ENCODE measurements around the gene MSANTD7. TPM values are rescaled to one million over a fixed set of nuclear protein-coding genes. Genes with fewer than 3 reads are reported as not detected.
A peak's percentile ranks its signal among the peaks of the same experiment; 100 is the strongest.

The MSANTD7 gene
- total RNA-seq, 1 donor from 2014 or later, result 21.6 TPM

DNA sequence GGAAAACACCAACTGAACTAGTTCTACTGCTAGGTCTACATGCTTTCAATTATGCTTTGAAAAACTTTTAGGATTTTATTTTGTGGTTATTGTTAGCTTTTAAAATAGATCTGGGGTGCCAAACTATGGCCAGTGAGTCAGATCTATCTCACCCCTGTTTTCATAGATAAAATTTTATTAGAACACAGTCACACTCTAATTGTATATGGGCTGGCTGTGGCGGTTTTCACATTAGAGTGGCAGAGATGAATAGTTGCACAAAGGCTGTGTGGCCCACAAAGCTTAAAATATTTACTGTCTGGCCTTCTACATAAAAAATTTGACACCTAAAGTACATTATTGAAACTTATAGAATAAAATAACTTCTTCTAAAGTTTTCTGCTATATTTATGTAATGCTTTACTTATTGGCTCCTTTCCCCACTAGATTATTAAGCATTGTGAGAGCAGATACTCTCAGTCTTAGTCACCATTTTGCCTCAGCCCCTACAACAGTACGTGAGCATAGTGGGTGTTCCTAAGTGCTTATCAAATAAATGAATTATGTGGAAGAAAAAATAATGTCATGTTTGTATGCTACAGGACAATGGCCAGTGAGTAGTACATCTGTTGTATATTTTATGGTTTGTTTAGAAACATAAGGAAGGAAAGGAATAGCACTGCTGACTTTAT, 35.1 kb downstream of the MSANTD7 start:
- H3K27me3 ChIP-seq (ENCODE audit: control insufficient read depth, insufficient read depth, low read length), result no peaks in the 10 kb centered on the region
- FAIRE-seq (no peak), DNase-seq (ENCODE audit: low read depth) (peak; percentile 57)
- no peak overlapping the region for H3K4me3 ChIP-seq (ENCODE audit: low read depth, low read length)
- no peaks in the 10 kb centered on the region for H3K36me3 ChIP-seq (ENCODE audit: control insufficient read depth, insufficient read depth, low read length)
- TF ChIP-seq, protein P1, sequence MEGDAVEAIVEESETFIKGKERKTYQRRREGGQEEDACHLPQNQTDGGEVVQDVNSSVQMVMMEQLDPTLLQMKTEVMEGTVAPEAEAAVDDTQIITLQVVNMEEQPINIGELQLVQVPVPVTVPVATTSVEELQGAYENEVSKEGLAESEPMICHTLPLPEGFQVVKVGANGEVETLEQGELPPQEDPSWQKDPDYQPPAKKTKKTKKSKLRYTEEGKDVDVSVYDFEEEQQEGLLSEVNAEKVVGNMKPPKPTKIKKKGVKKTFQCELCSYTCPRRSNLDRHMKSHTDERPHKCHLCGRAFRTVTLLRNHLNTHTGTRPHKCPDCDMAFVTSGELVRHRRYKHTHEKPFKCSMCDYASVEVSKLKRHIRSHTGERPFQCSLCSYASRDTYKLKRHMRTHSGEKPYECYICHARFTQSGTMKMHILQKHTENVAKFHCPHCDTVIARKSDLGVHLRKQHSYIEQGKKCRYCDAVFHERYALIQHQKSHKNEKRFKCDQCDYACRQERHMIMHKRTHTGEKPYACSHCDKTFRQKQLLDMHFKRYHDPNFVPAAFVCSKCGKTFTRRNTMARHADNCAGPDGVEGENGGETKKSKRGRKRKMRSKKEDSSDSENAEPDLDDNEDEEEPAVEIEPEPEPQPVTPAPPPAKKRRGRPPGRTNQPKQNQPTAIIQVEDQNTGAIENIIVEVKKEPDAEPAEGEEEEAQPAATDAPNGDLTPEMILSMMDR (IDR thresholded peaks at IDR 0.05; ENCODE audit: insufficient read depth, low read length, severe bottlenecking), result no peak

DNA sequence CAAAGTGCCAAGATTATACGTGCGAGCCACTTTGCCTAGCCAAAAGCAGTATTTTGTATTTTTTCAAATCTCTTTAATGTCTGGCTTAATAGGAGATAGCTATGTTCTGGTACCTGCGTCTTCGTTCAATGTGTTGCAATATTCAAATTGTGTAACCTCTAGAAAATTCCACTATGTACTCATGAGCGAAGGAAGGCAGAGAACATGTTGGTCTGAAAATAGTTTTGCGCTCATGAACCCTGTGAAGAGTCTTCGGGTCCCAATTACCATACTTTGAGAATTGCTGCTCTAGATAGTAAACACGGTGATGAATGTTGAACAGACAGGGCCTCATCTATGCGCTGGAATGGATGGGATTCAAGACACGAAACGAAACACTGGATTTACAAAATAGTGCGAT, 37.8 kb downstream of the MSANTD7 start:
- Histone ChIP-seq H3K36me3 (ENCODE audit: control insufficient read depth, insufficient read depth, low read length) (no peaks in the 10 kb centered on the region), H3K27me3 (ENCODE audit: control insufficient read depth, insufficient read depth, low read length) (no peaks in the 10 kb centered on the region), H3K4me3 (ENCODE audit: low read depth, low read length) (no peak overlapping the region)
- TF ChIP-seq, protein P1 (IDR thresholded peaks at IDR 0.05; ENCODE audit: insufficient read depth, low read length, severe bottlenecking), result no peak
- FAIRE-seq (no peak), DNase-seq (ENCODE audit: low read depth) (no peak)

DNA sequence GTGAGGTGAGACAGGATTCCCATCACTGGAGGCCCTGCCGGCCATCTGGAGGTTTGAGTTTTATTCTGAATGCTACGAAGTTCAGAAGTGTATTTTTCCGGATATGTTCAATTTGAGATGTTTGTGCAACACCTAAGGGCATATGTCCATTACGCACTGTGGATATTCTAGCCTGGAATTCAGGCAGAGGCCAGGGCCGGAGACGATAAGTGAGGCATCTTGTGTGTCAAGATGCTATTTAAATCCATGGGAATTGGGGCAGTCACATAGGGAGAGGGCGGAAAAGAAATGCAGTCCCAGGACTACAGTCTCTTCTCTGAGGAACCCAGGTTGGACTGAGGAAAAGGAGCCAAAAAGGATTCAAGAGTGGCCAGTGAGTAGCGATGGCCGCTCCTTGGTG, 38.7 kb downstream of the MSANTD7 start:
- TF ChIP-seq, protein P1 (IDR thresholded peaks at IDR 0.05; ENCODE audit: insufficient read depth, low read length, severe bottlenecking), result no peak
- no peaks in the 10 kb centered on the region for H3K36me3 ChIP-seq (ENCODE audit: control insufficient read depth, insufficient read depth, low read length)
- no peak for DNase-seq (ENCODE audit: low read depth)
- no peak for FAIRE-seq
- H3K4me3 ChIP-seq (ENCODE audit: low read depth, low read length), result no peak overlapping the region
- H3K27me3 ChIP-seq (ENCODE audit: control insufficient read depth, insufficient read depth, low read length), result no peaks in the 10 kb centered on the region

DNA sequence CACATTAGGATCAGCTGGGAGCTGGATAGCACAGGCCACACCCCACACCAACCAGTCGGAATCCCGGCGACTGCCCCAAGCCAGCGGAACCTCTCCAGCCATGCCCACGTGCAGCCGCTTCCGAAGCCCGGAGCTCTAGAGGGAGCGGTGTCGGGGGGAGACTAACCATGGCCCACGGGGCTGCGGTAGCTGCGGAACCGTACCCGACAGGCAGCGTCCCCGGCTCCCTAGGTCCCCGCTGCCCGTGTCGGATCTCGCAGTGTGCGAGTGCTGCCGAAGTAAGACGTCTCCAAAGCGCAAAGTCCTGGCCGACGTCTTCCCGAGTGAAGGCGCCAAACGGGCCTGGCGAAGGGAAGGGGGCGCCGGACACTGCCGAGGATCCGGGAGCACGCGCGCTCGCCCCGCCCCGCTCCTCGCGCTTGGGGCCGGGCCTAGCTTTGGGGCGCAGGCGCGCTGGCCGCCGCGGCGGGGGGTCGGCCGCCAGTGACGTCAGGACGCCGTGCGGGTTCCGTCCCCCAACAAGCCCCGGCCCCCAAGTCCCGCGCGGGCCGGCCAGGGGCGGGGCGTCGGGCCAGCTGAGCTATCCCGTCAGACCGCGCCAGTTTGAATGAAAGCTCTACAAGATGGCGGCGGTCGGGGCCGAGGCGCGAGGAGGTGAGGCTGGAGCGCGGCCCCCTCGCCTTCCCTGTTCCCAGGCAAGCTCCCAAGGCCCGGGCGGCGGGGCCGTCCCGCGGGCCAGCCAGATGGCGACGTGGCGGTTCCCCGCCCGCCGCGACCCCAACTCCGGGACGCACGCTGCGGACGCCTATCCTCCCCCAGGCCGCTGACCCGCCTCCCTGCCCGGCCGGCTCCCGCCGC, 40.4 kb downstream of the MSANTD7 start, which contains the start of gene SUV39H2:
Gene SUV39H2, plus strand, starts transcription at position 601 of the 858 bp plus-strand sequence. Its CDS starts 23 bp downstream, at position 624.
- no peaks in the 10 kb centered on the region for H3K27me3 ChIP-seq (ENCODE audit: control insufficient read depth, insufficient read depth, low read length)
- DNase-seq (ENCODE audit: low read depth), result peak; percentile 76

DNA sequence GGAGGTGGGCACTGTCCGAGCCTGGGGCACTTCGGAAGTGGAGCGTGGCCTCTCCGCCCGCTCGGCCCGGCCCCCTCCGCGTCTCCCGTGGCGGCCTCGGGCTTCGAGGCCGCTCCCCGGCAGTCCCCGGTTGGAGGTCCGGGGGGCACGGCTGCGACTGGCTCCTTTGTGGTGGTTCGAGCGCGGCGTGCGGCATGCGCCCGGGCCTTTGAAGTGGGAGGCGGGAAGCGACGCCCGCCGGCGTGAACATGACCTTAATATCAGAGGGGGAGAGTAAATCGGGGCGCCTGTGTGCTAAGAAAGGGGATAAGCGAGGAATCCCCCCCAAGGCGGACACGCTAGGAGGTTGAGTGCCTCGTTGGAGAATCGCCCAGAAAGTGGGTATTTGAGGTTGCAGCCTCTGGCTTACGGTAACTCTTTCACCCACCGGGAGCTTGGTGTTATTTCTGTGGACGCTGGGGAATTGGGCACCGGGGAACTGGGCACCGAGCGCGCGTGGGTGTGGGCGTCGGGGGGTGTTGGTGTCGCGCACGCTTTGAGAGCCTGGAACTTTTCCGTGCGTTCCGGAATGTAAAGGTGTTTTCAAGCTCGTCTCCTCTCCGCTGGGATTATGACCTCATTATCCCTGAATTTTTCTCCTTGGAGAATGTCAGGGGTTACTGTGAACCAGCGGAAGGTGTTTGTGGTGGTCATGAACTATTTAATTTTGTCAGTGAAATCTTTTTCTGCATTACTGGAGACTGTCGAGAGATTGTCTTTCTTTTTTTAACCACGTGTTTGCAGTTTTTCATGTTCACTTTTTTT, 41.2 kb downstream of the MSANTD7 start:
- no peaks in the 10 kb centered on the region for H3K27me3 ChIP-seq (ENCODE audit: control insufficient read depth, insufficient read depth, low read length)
- H3K36me3 ChIP-seq (ENCODE audit: control insufficient read depth, insufficient read depth, low read length), result no peaks in the 10 kb centered on the region
- peak overlapping the region; percentile 100 for H3K4me3 ChIP-seq (ENCODE audit: low read depth, low read length)
- peak; percentile 23 for DNase-seq (ENCODE audit: low read depth)
- TF ChIP-seq, protein P1 (IDR thresholded peaks at IDR 0.05; ENCODE audit: insufficient read depth, low read length, severe bottlenecking), result no peak
- no peak for FAIRE-seq

More for the DNA sequence above, 40.4 kb downstream of the MSANTD7 start, which contains the start of gene SUV39H2:
- FAIRE-seq, result no peak
- Histone ChIP-seq H3K4me3 (ENCODE audit: low read depth, low read length) (peak within 1 kb of the TSS; percentile 100), H3K36me3 (ENCODE audit: control insufficient read depth, insufficient read depth, low read length) (no peaks in the 10 kb centered on the region)
- TF ChIP-seq, protein P1 (IDR thresholded peaks at IDR 0.05; ENCODE audit: insufficient read depth, low read length, severe bottlenecking), result peak; percentile 5
